GF-D8 (cell line): ENCODE data around the gene ARHGAP22.

Experiments used
- DNase-seq: peaks from one replicate; lab custom pipeline; 2025; lab: John Stamatoyannopoulos, UW

ARHGAP22 gene

DNA sequence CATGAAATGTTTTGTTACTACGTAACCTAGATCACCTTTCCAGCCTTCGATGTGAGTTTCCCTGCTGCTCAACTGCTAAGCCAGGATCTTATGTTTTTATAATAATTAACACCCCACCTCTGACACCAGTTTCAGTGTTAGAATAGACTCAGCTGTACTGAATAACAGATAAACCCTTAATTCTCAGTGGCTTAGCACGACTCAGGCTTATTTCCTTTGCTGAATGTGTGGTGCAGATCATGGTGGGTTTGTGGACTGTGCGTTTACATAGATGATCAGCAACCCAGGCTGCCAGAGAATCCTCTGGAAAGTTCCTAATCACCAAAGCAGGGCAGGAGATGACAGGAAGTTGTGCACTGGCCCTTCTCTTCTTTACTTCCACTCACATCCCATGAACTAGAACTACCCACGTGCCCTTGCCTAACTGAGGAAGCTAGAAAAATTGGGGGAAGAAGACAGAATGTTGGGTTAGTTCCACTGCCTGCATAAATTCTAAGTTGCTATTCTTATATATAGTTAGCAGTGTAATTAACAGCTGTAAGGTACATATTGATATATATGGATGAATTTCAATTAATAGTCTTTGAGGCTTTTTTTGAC is 186.6 kb downstream of the ARHGAP22 start:
- no peak for DNase-seq

DNA sequence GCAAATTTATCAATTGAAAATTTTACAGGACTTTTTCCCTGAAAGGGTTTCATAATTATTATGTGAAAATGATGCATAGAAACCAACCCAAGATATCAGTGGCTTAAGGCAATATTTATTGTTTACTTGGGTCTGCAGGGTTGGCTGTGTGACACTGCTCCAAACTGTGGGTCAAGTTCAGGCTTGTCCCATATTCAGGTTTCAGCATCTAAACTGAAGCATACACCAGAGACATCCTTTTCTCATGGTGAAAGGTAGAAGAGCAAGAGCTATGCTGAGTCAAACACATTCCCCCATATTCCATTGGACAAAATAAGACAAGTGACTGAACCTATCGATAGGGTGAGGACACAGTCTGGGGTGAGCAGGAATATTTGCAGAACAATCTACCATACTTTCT is 187.5 kb downstream of the ARHGAP22 start:
- no peak for DNase-seq

DNA sequence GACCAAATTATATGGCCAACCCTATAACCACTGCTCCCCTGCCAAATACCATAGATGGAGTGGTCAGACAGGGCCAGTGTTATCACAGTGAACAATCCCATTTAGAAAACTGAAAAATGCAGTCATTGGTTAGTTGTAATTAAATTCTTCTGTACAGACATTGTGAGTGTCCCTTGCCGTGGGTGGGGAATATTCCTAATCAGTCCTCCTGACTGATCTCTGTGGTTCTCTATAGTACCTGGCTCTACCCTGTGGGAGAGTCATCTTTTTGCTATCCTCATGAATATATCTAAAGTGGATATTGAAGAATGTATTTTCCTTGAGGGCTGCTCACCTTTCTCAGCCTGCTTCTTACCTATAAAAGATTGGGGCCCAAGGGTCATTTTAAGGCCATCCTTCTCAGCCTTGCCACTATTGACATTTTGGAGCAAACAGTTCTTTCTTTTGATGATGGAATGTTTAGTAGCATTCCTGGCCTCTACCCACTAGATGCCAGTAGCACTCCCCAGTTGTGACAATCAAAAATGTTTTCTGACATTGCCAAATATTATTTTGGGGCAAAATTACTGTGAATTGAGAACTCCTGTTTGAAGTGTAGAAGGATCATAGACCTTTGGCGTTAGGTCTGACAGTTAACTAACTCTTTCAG is 188.2 kb downstream of the ARHGAP22 start:
- no peak for DNase-seq

DNA sequence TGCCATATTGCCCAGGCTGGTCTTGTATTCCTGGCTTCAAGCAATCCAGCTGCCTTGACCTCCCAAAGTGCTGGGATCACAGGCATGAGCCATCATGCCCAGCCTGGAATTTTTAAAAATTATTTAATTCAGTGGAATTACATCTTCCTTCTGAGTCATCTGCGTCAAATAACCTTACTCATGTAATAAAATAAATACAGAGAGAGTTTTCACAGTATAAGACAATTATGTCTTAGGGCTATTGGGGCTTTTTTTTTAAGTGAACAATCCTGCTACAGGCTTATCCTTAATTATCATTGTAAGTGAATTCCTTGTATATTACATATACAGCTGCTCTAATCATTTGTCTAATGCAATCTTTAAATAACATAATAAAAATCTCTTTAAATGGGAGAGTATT is 190.1 kb downstream of the ARHGAP22 start:
- no peak for DNase-seq

DNA sequence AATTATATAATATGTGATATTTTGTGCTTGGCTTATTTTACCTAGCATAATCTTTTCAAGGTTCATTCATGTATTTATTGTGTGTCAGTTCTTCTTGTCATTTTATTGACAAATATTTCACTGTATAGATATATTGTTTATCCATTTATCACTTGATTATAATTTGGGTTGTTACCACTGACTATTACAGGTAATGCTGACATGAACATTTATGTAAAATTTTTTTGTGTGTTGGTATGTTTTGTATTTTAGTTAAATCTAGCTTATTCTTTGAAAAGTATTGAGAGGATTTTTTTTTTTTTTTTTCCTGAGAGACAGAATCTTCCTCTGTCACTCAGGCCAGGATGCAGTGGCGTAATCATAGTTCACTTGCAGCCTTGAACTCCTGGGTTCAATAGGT is 190.7 kb downstream of the ARHGAP22 start:
- DNase-seq, result no peak

DNA sequence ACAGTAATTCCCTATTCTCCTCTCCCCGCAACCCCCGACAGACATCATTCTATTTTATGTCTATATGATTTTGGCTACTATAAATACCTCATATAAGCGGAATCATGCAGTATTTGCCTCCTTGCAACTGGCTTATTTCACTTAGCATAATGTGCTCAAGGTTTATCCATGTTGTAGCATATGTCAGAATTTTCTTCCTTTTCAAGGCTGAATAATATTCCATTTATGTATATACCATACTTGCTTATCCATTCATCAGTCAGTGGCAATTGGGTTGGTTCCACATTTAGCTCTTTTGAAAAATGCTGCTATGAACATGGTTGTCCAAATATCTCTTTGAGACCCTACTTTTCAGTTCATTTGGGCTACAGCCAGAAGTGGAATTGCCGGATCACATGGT is 191.9 kb downstream of the ARHGAP22 start:
- DNase-seq, result no peak

DNA sequence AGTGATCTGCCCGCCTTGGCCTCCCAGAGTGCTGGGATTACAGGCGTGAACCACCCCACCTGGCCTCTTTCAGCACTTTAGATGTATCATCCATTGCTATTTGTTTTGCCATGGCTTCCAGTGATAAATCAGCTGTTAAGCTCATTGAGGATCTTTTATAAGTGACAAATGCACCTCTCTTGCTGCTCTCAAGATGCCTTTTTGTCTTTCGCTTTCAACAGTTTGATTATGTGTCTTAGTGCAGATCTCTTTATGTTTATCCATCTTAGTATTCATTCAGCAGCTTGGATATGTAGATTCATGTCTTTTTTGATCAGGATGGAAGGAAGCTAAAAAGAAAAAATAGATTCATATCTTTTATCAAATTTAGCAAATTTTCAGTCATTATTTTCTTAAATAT is 192.8 kb downstream of the ARHGAP22 start:
- DNase-seq, result no peak

DNA sequence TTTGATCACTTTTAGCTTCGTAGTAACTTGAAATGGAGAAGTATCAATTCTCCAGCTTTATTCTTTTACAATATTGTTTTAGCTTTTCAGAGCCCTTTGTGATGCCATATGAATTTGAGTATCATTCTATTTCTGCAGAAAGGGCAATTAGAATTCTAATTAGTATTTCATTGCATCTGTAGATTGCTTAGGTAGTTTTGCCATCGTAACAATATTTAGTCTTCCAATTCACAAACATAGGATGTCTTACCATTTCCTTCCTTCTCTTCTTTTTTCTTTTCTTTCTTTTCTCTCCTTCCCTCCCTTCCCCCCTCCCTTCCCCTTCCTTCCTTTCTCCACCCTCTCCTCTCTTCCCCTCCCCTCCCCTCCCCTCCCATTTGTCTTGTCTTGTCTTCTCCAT is 193.4 kb downstream of the ARHGAP22 start:
- no peak for DNase-seq

DNA sequence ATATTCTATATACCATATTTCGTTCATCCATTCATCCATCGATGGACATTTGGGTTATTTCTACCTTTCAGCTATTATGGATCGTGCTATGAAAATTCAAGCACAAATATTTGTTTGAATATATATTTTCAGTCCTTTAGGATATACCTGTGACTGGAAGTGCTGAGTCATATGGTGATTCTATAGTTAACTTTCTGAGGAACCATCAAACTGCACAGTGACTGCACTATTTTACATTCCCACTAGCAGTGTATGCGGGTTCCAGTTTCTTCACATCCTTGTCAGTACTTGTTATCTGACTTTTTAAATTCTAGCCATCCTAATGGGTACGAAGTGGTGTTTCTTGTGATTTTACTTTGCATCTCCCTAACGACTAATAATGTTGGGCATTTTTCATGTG is 194.4 kb downstream of the ARHGAP22 start:
- DNase-seq, result no peak

DNA sequence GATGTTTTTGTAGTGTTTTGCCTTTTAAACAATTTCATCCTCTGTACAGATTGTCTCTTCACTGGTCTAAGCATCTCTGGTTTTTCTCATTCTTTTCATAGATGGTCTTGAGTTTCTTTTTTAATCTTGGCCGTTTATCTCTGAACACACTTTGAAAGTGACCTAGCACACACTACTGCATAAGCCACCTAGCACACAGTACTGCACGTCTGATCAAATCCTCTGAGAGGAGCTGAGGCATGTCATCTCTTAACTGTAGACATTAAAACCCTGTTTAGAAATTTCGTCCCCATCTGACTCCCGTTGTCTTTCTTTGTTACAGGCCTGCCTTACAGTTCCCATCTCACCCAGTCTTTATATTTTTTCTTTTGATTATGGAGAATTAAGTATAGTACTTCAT is 198.2 kb downstream of the ARHGAP22 start:
- DNase-seq, result no peak

DNA sequence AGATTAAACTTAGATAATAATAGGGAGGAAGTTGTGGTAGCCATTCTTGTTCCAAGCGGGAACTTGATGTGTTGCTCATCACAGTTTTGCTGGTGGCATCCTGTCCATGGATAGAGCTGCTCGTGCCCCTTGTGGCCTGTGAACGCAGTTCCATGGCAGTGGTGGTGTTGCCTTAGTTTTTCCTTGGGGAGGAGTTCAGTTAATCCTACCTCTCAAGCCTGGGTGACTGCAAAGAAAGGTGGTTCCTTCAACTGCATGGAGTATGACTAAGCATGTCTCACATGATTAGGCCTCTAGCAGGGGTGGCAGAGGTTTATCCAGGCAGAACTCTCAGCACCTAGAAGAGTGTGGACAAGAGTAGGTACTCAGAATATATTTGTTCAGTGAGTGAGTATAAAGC is 198.7 kb downstream of the ARHGAP22 start:
- peak; percentile 23 for DNase-seq

DNA sequence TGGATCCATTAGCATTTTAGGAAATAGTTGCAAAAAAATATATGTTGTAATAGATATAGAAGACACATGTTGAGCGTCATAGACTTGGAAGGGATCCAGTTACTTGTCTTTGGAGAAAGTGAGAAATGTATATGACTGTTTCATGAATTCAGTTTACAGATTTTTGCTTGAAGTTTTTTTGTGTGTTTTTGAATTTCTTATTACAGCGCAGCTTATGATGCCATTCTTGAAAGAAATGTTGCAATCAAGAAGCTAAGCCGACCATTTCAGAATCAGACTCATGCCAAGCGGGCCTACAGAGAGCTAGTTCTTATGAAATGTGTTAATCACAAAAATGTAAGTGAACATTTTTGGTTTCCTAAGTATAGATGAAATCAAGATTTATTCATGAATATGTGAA is 200.2 kb downstream of the ARHGAP22 start:
- no peak for DNase-seq

DNA sequence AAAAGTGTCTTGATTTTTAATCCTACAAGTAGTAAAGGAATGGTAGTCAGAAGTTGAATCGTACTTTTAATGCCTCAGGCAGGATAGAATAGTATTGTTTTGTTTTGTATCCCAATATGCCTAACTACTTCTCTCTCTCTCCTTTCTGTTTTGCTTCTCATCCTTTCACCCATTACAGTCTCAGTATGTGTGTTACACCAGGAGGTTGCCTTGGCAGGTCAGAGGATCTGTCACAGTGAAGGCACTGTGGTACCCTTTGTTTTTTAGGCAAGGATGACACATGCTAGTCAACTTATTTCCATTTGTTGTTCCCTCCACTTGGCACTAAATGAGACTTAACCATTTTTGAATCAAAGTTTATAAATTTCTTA is 204.0 kb downstream of the ARHGAP22 start:
- DNase-seq, result no peak

DNA sequence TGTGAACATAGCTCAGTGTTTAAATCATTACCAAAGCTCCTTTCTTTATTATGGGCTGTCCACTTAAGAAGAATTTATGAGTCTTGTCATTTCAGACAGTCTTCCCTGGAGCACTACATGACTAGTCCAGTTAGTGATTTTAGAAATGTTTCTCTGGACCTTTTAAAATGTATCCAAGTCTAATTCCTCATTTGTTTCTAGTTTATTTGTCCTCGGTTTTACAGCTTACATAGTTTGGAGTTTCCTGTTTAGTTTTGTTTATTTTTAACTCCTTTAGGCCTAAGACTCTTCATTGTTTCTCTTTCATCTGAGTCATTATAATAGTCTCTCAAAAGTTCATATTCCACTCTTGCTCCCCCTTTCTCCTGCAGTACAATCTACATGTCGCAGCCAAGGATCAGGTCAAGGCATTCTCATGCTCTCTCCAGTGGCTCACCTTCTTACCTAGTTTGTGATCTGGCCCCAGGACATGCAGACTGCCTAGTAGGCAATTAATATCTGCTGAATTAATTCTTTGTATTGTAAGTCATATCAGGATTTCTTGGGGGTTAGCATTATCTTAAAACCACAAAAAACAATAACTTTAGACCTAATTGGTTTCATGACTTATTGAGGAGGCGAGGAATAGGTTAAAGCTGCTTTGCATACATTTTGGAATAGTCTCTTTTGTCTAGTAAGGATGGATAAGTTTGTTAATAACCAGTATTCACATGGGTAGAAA is 204.6 kb downstream of the ARHGAP22 start:
- DNase-seq, result no peak

DNA sequence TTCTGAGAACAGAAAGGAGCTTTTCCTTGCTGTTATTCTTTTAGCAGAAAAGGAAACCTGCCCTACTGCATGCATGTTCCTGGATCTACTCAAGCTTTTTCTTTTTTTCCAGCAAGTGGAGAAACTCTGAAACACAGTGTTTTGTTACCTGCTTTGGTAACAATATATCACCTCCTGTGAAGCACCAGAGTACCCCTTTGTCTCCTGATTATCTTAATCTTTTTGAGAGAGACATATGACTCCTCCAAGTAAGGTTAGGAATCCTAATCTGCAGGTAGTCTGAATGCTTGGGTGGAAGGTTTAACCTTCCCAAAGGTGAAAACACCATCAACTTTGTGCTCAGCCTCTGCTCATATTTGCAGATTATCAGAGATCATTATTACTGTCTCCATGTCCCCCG is 205.3 kb downstream of the ARHGAP22 start:
- DNase-seq, result no peak

DNA sequence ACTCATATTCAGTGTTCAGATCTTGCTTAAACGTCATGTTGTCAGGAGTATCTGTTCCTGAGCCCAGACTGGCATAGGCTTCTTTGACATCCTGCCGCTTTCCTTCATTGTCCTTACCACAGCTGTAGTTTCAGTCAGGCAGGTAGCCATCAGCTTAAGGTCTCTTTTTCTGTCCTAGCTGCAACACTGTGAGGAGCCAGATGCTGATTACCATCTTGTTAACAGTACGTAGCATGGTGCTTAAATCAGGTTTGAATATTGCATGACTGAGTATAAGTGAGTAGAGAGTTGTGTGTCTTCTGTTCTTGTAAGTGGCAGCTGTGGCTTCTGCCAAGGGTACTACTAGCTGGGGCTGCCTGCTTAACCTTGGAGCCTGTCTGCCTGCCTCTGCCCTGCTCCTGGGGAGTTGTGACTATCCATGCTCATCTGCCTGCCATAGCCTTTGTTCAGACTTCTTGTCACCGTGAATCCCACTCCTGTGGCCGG is 205.8 kb downstream of the ARHGAP22 start:
- no peak for DNase-seq

DNA sequence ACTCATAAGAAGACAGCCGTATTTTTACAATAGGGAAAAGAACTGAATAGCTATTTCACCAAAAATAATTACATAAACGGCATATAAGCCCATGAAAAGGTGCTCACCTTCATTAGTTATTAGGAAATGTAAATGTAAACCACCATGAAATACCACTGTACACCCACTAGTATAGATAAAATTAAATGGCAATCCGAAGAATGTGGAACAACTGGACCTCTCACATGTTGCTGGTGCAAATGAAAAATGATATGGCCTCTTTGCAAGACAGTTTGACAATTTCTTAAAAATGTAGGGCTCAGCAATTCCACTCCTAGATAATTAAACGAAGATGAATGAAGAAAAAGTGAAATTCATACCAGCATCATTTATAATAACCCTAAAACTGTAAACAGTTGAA is 206.6 kb downstream of the ARHGAP22 start:
- DNase-seq, result no peak
